GM12878 (cell line): ENCODE measurements around the gene TXLNB.
A peak's percentile ranks its signal among the peaks of the same experiment; 100 is the strongest.

ENCODE experiments used
- CTCF ChIP-seq, 3 experiments: IDR thresholded peaks in 2 of 3; conservative IDR thresholded peaks in 1 of 3; 2 replicates each; pipeline ENCODE4 v1.5.1; 2011; ENCODE audit warnings: low read depth in 3 of 3, low read length in 3 of 3, mild to moderate bottlenecking in 3 of 3, control low read depth in 2 of 3, moderate library complexity in 2 of 3, inconsistent platforms in 1 of 3, mixed read lengths in 1 of 3; ENCODE audit not compliant: control insufficient read depth in 2 of 3, insufficient read depth in 1 of 3; ENCODE audit errors: extremely low read depth in 1 of 3
- EP300 ChIP-seq, 2 experiments: fragments of 150-350 bp in 1 of 2; IDR thresholded peaks; 2 replicates each; pipeline ENCODE4 v1.6.1; 2011 to 2012; ENCODE audit warnings: low read depth in 2 of 2, low read length in 2 of 2, borderline replicate concordance in 1 of 2, improper control_type of control experiment in 1 of 2, inconsistent platforms in 1 of 2; ENCODE audit not compliant: control insufficient read depth in 1 of 2
- MTA2 ChIP-seq: fragments of 450-650 bp; IDR thresholded peaks from 2 replicates; pipeline ENCODE4 v1.6.1; 2016; ENCODE audit warnings: low read depth, mild to moderate bottlenecking, moderate library complexity
- NFYB ChIP-seq: IDR thresholded peaks from 2 replicates; pipeline ENCODE4 v1.6.1; 2011; ENCODE audit warnings: low read depth, mild to moderate bottlenecking, low read length, improper control_type of control experiment, moderate library complexity; ENCODE audit not compliant: insufficient read depth
- POLR2AphosphoS5 ChIP-seq: IDR thresholded peaks from 2 replicates; pipeline ENCODE4 v1.6.1; 2011; ENCODE audit warnings: mild to moderate bottlenecking, low read length, inconsistent platforms
- RAD21 ChIP-seq: IDR thresholded peaks from 2 replicates; pipeline ENCODE4 v1.6.1; 2011; ENCODE audit warnings: mild to moderate bottlenecking, low read depth, low read length, moderate library complexity; ENCODE audit not compliant: insufficient read depth
- SP1 ChIP-seq: IDR thresholded peaks from one replicate; pipeline ENCODE4 v1.6.1; 2011; ENCODE audit warnings: low read depth, low read length
- TARDBP ChIP-seq: IDR thresholded peaks from 2 replicates; pipeline ENCODE4 v1.6.1; 2016; ENCODE audit warnings: borderline replicate concordance
- TCF12 ChIP-seq: IDR thresholded peaks from 2 replicates; pipeline ENCODE4 v1.6.1; 2011; ENCODE audit warnings: low read depth, mild to moderate bottlenecking, low read length
- USF2 ChIP-seq: IDR thresholded peaks from 2 replicates; pipeline ENCODE4 v1.6.1; 2011; ENCODE audit warnings: low read depth, low read length, improper control_type of control experiment, borderline replicate concordance
- ZNF217 ChIP-seq: fragments of 450-650 bp; IDR thresholded peaks from 2 replicates; pipeline ENCODE4 v1.6.1; 2017; ENCODE audit warnings: antibody characterized with exemption, mild to moderate bottlenecking
- ZNF592 ChIP-seq: fragments of 450-650 bp; IDR thresholded peaks from 2 replicates; pipeline ENCODE4 v1.6.1; 2017; ENCODE audit warnings: mild to moderate bottlenecking, moderate library complexity

- TF ChIP-seq TCF12: no peak
- no peak for TF ChIP-seq POLR2AphosphoS5
- TF ChIP-seq TARDBP: no peak
- TF ChIP-seq SP1: no peak
- TF ChIP-seq ZNF217: no peak
- no peak for TF ChIP-seq ZNF592
- no peak for TF ChIP-seq USF2
- peak in 2 of 3 experiments; percentile 17 to 43; a peak in 3 of 6 replicates for TF ChIP-seq CTCF (IDR thresholded peaks at IDR 0.05 in 2 of 3, conservative IDR thresholded peaks at IDR 0.05 in 1 of 3; ENCODE audit: control insufficient read depth in 2 of 3, extremely low read depth in 1 of 3, insufficient read depth in 1 of 3, low read depth in 3 of 3, low read length in 3 of 3)
- no peak for TF ChIP-seq NFYB
- no peak for TF ChIP-seq MTA2
- TF ChIP-seq RAD21: peak; percentile 63
- no peak for TF ChIP-seq EP300 (IDR thresholded peaks at IDR 0.05; ENCODE audit: borderline replicate concordance in 1 of 2, control insufficient read depth in 1 of 2, low read depth in 2 of 2, low read length in 2 of 2)
Observed at GRCh38 chr6:139230391-139230840, 61.4 kb downstream of the TXLNB start.
